Lower lobe of right lung (tissue), 2 donors: ENCODE measurements around the gene PCCA. TPM values are rescaled to one million over a fixed set of nuclear protein-coding genes. Genes with fewer than 3 reads are reported as not detected.

Experiments
- ATAC-seq, 2 donors: fragments of 200-7000 bp; cut with Tn5 transposase; one replicate each; pipeline ENCODE4 v1.9.1; 2020 to 2022; ENCODE audit warnings: mild to moderate bottlenecking in 2 of 2, moderate library complexity in 2 of 2
- DNase-seq: peaks from one replicate; pipeline ENCODE4 v3.0.0-alpha.2; 2020
- H3K27ac ChIP-seq: fragments of 200-600 bp; one replicate; pipeline ENCODE4 v1.8.0; 2022
- H3K27me3 ChIP-seq: fragments of 200-600 bp; one replicate; pipeline ENCODE4 v1.8.0; 2022; ENCODE audit warnings: low read depth
- H3K36me3 ChIP-seq: fragments of 200-600 bp; one replicate; pipeline ENCODE4 v1.8.0; 2022; ENCODE audit warnings: mild to moderate bottlenecking
- H3K4me1 ChIP-seq: fragments of 200-600 bp; one replicate; pipeline ENCODE4 v1.8.0; 2022
- H3K4me3 ChIP-seq: fragments of 200-600 bp; one replicate; pipeline ENCODE4 v1.8.0; 2022; ENCODE audit warnings: mild to moderate bottlenecking
- H3K9me3 ChIP-seq: fragments of 200-600 bp; one replicate; pipeline ENCODE4 v1.8.0; 2022
- intact Hi-C: fragments of 100-400 bp; cut with DNase I; formaldehyde crosslinking; loops from one replicate; pipeline ENCODE4 v1.11.0; 2022
- total RNA-seq: library from RNA; stranded (reverse); fragmentation: NEBNext Ultra II Directional; extraction: Animal tissue kit (Norgen Biotek cat#: 25700); gene quantifications from one replicate; pipeline ENCODE4 v1.2.1, GENCODE V29; 2021
- TF ChIP-seq, protein P1 (sequence below): fragments of 200-600 bp; IDR thresholded peaks from one replicate; pipeline ENCODE4 v1.8.0; 2022; ENCODE audit warnings: antibody characterized with exemption, mild to moderate bottlenecking
- donor health status: DM: no; HTN: yes; CAD: no; lungs with severe emphysema.

PCCA gene
- total RNA-seq, 1 donor from 2014 or later: 37.8 TPM

DNA sequence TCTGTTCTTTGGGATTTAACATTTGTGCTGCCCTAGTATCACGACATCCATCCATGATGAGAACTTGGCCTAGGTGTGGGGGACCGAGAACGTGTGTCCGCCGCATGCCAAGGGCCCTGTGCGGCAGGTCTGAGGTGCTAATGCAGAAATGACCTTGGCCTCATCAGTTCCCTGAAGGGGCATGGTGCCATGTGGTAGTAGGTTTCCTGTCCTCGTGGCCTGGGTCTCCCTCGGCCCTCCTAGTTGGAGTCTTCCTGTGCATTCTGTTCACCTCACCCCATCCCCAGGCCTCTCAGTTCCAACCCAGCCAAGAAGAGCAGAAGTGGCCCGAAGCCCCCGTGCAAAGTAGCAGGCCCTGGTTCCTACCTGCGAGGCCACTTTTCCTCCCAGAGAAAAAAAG lies 439.9 kb downstream of the PCCA start:
- DNase-seq (no peak), ATAC-seq (no peak)
- H3K36me3 ChIP-seq: peaks cover 23% of the 10 kb centered on the region
- no peak overlapping the region for H3K27ac ChIP-seq
- TF ChIP-seq, protein P1, sequence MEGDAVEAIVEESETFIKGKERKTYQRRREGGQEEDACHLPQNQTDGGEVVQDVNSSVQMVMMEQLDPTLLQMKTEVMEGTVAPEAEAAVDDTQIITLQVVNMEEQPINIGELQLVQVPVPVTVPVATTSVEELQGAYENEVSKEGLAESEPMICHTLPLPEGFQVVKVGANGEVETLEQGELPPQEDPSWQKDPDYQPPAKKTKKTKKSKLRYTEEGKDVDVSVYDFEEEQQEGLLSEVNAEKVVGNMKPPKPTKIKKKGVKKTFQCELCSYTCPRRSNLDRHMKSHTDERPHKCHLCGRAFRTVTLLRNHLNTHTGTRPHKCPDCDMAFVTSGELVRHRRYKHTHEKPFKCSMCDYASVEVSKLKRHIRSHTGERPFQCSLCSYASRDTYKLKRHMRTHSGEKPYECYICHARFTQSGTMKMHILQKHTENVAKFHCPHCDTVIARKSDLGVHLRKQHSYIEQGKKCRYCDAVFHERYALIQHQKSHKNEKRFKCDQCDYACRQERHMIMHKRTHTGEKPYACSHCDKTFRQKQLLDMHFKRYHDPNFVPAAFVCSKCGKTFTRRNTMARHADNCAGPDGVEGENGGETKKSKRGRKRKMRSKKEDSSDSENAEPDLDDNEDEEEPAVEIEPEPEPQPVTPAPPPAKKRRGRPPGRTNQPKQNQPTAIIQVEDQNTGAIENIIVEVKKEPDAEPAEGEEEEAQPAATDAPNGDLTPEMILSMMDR: no peak
- no peaks in the 10 kb centered on the region for H3K9me3 ChIP-seq
- no peak overlapping the region for H3K4me3 ChIP-seq
- no peaks in the 10 kb centered on the region for H3K4me1 ChIP-seq
- H3K27me3 ChIP-seq: no peaks in the 10 kb centered on the region
- intact Hi-C loops: no loop called here

DNA sequence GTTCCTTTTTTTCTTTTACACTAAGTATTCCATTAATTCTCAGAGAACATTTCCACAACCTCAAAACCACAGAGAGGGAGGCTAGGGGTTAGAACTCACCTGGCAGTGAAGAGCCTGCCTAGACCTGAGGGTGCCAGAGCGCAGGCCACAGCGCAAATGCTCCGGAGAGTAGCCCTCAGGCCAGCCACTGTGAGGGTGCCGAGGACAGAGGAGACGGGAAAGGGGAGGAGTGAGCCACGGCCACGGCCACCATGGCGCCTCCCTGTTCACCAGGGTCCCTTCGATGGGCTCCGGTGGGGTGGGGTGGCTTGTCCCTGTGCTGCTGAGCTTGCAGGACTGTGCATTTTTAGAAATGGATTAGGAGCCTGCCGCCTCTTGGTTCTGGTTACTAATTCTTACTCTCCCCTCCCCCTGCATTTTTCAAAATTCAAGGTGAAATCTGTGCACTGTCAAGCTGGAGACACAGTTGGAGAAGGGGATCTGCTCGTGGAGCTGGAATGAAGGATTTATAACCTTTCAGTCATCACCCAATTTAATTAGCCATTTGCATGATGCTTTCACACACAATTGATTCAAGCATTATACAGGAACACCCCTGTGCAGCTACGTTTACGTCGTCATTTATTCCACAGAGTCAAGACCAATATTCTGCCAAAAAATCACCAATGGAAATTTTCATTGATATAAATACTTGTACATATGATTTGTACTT lies 440.9 kb downstream of the PCCA start:
- TF ChIP-seq, protein P1: no peak
- Histone ChIP-seq H3K27me3 (no peaks in the 10 kb centered on the region), H3K4me3 (no peak overlapping the region), H3K27ac (no peak overlapping the region), H3K4me1 (no peaks in the 10 kb centered on the region), H3K9me3 (no peaks in the 10 kb centered on the region), H3K36me3 (peaks cover 21% of the 10 kb centered on the region)
- intact Hi-C loops: no loop called here
- no peak for ATAC-seq
- DNase-seq: no peak

DNA sequence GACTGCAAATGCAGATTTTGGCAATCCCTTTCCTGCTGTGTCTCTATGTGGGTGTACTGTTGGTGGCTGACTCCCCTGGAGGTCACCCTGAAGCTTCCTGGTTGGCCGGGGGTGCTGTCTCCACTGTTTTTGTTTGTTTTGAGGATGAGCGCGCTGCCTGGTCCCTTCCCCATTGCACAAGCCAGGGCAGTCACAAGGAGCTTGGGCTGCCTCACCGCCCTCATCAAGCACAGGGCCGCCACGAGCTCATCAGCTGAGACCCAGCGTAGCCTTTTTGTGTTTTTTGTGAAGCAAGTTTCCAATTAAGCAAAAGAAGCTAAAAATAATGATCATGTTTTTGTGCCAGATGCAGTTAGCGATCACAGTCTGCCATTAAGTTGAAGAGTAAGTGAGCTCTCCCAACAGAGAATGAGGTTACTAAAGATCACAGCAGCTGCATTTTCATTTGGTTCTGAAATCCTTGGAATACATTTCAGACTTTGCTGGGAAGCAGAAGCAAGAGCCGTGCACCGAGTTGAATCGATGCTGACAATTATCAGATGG lies 441.8 kb downstream of the PCCA start:
- intact Hi-C loops: no loop called here

DNA sequence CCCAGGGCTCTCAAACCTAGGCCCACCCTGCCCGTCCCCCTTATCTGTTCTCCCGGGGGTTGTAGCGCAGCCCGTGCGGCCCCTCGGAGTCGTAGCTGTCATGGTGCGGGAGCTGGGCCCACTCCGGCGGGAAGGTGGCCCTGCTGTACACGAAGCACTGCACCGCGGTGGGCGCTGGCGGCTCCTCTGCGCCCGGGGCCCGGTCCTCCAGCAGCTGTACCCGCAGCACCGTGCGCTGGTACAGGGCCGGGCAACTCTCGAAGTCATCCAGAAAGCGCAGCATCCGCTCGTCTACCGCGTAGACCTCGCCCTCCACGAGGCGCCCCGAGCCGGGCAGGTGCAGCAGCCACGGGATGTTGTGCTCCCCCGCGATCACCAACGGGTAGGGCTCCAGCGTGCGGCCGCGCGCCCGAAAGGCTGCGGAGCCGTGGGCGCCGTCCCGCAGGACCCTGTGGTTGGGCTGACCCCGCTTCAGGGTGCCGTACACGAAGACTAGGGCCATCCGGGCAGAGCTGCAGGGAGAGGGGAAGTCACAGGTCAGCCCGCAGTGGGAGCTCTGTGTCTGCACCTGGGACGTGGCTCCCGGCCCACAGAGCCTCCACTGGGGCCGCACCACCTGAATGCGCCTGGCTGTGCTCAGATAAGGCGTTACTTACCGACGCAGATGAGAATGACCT lies 443.3 kb downstream of the PCCA start:
- DNase-seq (no peak), ATAC-seq (no peak)
- H3K4me3 ChIP-seq: no peak overlapping the region
- H3K27ac ChIP-seq: no peak overlapping the region
- peaks cover 14% of the 10 kb centered on the region for H3K36me3 ChIP-seq
- TF ChIP-seq, protein P1: no peak
- no peaks in the 10 kb centered on the region for H3K9me3 ChIP-seq
- intact Hi-C loops: no loop called here
- H3K27me3 ChIP-seq: no peaks in the 10 kb centered on the region
- no peaks in the 10 kb centered on the region for H3K4me1 ChIP-seq

More for the DNA sequence above, 441.8 kb downstream of the PCCA start:
- Histone ChIP-seq H3K4me1 (no peaks in the 10 kb centered on the region), H3K27ac (no peak overlapping the region), H3K27me3 (no peaks in the 10 kb centered on the region), H3K36me3 (peaks cover 21% of the 10 kb centered on the region), H3K9me3 (no peaks in the 10 kb centered on the region), H3K4me3 (no peak overlapping the region)
- ATAC-seq (no peak), DNase-seq (no peak)
- TF ChIP-seq, protein P1: no peak

DNA sequence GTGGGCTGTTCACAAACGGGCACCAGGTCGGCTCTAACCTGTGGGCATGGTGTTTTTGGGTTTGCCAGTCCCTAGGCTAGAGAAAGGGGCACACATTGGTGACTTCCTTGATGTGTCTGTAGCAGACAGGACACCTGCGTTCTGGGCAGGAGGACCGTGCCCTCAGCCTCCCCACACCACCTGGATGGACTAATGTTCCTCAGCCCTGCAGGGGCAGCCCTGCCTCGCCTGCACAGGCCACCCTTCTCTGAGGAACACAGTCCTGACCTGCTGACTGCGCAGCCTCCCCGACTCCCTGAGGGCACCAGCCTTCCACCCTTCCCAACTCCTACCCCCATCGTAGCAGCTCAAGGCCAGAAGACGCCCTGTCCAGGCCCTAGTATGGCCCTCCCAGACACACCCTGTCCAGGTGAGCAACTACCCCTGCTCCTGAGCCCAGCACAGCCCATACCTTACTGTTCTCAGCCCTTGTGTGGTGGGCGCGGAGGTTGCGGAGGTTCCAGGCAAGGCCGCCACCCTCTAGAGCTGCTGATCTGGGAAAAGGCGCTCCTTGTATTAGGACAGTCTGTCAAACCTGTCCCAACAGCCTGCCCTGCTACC lies 444.0 kb downstream of the PCCA start:
- intact Hi-C loops: no loop called here
- peak; percentile 3 to 17 for ATAC-seq
- TF ChIP-seq, protein P1: no peak
- Histone ChIP-seq H3K9me3 (no peaks in the 10 kb centered on the region), H3K36me3 (peaks cover 8% of the 10 kb centered on the region), H3K4me1 (no peaks in the 10 kb centered on the region), H3K27me3 (no peaks in the 10 kb centered on the region), H3K27ac (no peak overlapping the region), H3K4me3 (no peak overlapping the region)
- no peak for DNase-seq
